Activated naive CD4-positive, alpha-beta T cell treated with anti-CD3 and anti-CD28 coated beads for 36 hours (primary cell): Measurements from ENCODE around the gene PPFIBP1. TPM values are rescaled to one million over a fixed set of nuclear protein-coding genes. Genes with fewer than 3 reads are reported as not detected.

Experiments used
- CTCF ChIA-PET: fragments of 350-600 bp; sonication (Branson Sonifier 250); formaldehyde crosslinking; loops from one replicate; lab custom pipeline; 2021; ENCODE audit warnings: antibody characterized with exemption; lab: Charles Lee
- DNase-seq: peaks from one replicate; pipeline ENCODE4 v3.0.0-alpha.2; 2020
- H3K27ac Mint-ChIP-seq: one replicate; pipeline ENCODE4 v1.8.0; 2021; ENCODE audit warnings: mild to moderate bottlenecking, mixed read lengths
- H3K27me3 Mint-ChIP-seq: one replicate; pipeline ENCODE4 v1.8.0; 2021; ENCODE audit warnings: low read depth, mixed read lengths
- H3K36me3 Mint-ChIP-seq: one replicate; pipeline ENCODE4 v1.8.0; 2021; ENCODE audit warnings: low read depth, mixed read lengths
- H3K4me1 Mint-ChIP-seq: one replicate; pipeline ENCODE4 v1.8.0; 2021; ENCODE audit warnings: low read depth, mixed read lengths
- H3K4me3 Mint-ChIP-seq: one replicate; pipeline ENCODE4 v1.8.0; 2021; ENCODE audit warnings: mild to moderate bottlenecking, moderate library complexity, mixed read lengths
- H3K9me3 Mint-ChIP-seq: one replicate; pipeline ENCODE4 v1.8.0; 2021; ENCODE audit warnings: mixed read lengths
- intact Hi-C: fragments of 100-400 bp; cut with micrococcal nuclease; formaldehyde crosslinking; loops from one replicate; pipeline ENCODE4 v1.15.1; 2023
- total RNA-seq, 2 experiments: library from RNA; stranded (reverse); gene quantifications; one replicate each; pipeline ENCODE4 v1.2.3, GENCODE V29; 2021

PPFIBP1 gene
- total RNA-seq, 2 experiments from 2014 or later = 43.4 to 43.6 TPM

DNA sequence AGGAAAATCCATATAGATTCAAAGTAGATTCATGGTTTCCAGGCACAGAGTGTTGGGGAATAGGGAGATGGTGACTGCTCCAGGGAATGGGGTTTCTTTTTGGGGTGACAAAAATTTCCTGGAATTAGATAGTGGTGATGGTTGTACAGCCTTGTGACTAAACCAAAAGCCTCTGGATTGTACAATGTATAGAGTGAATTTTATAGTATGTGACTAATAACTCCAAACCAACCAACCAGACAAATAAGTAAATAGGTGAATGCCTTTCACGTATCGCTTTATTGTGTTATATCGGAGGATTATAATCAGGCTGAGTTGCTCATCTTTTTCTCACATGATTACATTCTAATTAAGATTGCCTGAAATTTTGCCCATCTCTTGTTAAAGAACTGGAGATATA is 24.6 kb upstream of the PPFIBP1 start:
- CTCF ChIA-PET = no interaction called here
- Mint-ChIP-seq H3K4me3 (no peak overlapping the region), H3K27ac (no peak overlapping the region), H3K4me1 (peaks cover 27% of the 10 kb centered on the region), H3K27me3 (peaks cover 18% of the 10 kb centered on the region), H3K9me3 (no peaks in the 10 kb centered on the region), H3K36me3 (no peaks in the 10 kb centered on the region)
- no peak for DNase-seq
- intact Hi-C loops = loop anchor here (2.0 kb wide), 1 partner anchor 127 kb away; no protein-coding TSS in a partner anchor

DNA sequence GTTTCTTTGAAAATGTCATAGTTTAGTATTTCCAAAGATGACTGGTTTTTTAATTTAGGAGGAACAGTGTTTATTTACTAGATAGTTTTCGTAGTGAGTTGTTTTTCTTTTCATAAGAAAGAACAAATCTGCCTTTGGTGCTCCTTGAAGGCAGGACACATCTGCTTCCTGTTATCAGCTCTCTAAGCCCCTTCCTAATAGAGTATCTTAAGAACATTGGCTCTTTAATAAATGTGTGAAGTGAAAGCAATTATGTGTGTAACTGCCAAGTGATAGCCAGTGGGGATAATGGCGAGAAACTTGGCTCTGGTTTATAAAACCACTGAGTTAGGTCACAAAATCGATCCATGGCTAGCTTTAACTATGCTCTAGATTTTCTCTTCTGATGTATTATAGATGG is 23.5 kb upstream of the PPFIBP1 start:
- CTCF ChIA-PET = no interaction called here
- DNase-seq = no peak
- no peak overlapping the region for H3K27ac Mint-ChIP-seq
- no peaks in the 10 kb centered on the region for H3K36me3 Mint-ChIP-seq
- H3K9me3 Mint-ChIP-seq = no peaks in the 10 kb centered on the region
- intact Hi-C loops = no loop called here
- peaks cover 18% of the 10 kb centered on the region for H3K27me3 Mint-ChIP-seq
- no peak overlapping the region for H3K4me3 Mint-ChIP-seq
- H3K4me1 Mint-ChIP-seq = peaks cover 27% of the 10 kb centered on the region

DNA sequence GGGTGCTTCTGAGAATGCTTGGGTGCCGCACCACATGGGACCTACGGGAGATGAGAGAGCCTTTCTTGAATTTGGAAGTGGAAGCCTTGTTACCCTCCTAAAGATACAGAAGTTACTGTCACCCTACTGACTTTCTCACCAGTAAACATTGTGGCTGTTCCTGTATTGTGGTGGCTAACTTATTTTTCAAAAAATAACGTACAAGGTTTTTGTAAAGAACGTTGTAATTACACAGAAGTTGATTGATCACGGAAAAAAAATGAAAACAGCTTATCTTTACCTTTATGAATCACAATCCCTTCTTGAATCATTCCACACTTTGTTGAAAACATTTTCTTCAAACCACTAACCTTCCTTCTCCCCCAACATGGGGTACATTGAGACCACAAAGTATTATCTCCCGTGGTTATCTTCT is 22.0 kb upstream of the PPFIBP1 start:
- Mint-ChIP-seq H3K36me3 (no peaks in the 10 kb centered on the region), H3K27me3 (peaks cover 13% of the 10 kb centered on the region), H3K4me1 (peaks cover 27% of the 10 kb centered on the region), H3K9me3 (no peaks in the 10 kb centered on the region), H3K27ac (no peak overlapping the region), H3K4me3 (no peak overlapping the region)
- CTCF ChIA-PET = interaction anchor here (1.4 to 2.0 kb wide), 2 partner anchors 21 to 68 kb away, joined by 3 to 6 read pairs; partner anchors contain the start of gene PPFIBP1
- peak; percentile 12 for DNase-seq
- intact Hi-C loops = no loop called here

DNA sequence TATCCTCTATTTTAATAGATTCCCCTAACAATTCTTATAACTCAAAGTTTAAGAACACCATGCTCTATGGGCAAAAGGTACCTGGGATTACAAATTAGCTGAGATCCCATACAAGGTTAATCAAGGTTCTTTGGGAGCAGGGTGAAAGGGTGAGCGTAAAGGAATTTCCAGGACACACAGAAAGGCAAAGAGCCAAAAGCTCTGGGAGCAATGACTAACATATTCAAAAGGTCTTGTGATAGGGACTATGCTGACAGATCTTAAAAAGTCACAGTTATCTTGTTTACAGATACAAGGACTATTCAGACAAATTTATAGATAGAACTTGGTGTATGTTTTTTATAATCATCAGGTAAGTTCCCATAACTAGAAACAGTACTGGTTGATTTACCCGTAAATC is 19.5 kb upstream of the PPFIBP1 start:
- Mint-ChIP-seq H3K4me1 (peaks cover 14% of the 10 kb centered on the region), H3K36me3 (no peaks in the 10 kb centered on the region), H3K4me3 (no peak overlapping the region), H3K27me3 (peaks cover 7% of the 10 kb centered on the region), H3K27ac (no peak overlapping the region), H3K9me3 (no peaks in the 10 kb centered on the region)
- CTCF ChIA-PET = interaction anchor here (1.1 kb wide), 1 partner anchor 148 kb away, joined by 4 read pairs; no protein-coding TSS in a partner anchor
- intact Hi-C loops = no loop called here
- DNase-seq = no peak

DNA sequence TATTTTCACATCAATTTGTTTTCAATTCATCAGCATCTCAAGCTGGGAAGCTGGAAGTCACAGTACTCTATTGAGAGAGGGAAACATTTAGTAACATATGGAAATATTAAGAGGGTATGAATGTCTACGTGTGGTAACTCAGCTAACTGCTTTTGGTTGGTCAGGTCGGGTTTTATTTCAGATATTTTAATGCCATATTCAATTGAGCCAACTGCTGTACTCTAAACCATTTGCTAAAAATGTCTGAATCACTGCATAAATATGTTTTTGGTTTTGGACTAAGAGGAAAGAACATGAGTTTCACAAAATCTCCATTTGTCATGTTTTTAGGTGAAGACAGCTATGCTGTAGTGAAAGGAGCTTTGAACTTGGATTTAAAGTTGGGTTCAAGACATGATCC is 18.9 kb upstream of the PPFIBP1 start:
- Mint-ChIP-seq H3K27me3 (peaks cover 4% of the 10 kb centered on the region), H3K4me3 (no peak overlapping the region), H3K4me1 (peaks cover 14% of the 10 kb centered on the region), H3K36me3 (no peaks in the 10 kb centered on the region), H3K9me3 (no peaks in the 10 kb centered on the region), H3K27ac (no peak overlapping the region)
- intact Hi-C loops = no loop called here
- no peak for DNase-seq
- CTCF ChIA-PET = interaction anchor here (0.6 to 1.1 kb wide), 4 partner anchors 43 to 148 kb away, joined by 3 to 5 read pairs (median 4); no protein-coding TSS in a partner anchor

DNA sequence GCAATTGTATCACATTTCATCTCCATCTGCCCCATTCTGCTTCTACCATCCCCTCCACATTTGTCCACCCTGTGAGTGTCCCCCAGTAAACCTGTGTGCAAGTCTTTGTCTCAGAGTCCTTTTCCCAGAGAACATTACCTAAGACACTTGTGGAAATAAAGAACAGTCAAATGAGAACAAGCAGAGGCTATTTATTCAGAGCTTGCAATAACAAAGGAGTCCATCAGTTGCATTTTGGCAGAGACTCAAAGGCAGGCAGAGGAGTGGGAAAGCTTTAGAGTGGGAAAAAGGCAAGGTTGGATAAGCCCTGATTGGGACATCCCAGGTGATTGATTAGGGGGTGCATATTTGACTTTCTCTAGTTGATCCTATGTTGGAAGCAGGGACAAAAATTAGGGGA is 18.2 kb upstream of the PPFIBP1 start:
- peaks cover 4% of the 10 kb centered on the region for H3K27me3 Mint-ChIP-seq
- DNase-seq = no peak
- H3K36me3 Mint-ChIP-seq = no peaks in the 10 kb centered on the region
- H3K9me3 Mint-ChIP-seq = no peaks in the 10 kb centered on the region
- intact Hi-C loops = no loop called here
- H3K27ac Mint-ChIP-seq = no peak overlapping the region
- H3K4me3 Mint-ChIP-seq = no peak overlapping the region
- CTCF ChIA-PET = interaction anchor here (0.6 to 0.9 kb wide), 3 partner anchors 44 to 141 kb away, joined by 3 to 5 read pairs (median 3); no protein-coding TSS in a partner anchor
- peaks cover 14% of the 10 kb centered on the region for H3K4me1 Mint-ChIP-seq

DNA sequence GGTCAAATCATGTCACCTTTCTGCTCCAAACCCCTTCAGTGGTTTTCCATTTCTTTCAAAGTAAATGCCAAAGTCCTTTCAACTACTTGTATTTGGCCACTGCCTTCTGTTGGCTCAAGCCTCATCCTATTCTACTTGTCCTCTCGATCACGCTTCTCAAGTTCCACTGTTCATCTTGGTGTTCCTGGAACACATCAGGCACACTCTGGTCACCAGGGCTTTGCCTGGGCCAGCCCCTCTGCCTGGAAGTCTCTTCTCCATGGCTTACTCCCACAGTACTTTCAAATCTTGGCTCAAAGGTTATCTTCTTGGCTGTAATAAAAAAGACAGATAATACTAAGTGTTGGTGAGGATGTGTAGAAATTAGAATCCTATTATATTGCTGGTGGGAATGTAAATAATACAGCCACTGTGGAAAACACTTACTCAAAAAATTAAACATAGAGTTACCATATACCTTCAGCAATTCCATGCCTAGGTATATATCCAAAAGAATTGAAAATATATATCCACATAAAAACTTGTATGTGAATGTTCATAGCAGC is 17.3 kb upstream of the PPFIBP1 start:
- H3K27ac Mint-ChIP-seq = no peak overlapping the region
- DNase-seq = no peak
- H3K4me1 Mint-ChIP-seq = peaks cover 10% of the 10 kb centered on the region
- intact Hi-C loops = no loop called here
- H3K27me3 Mint-ChIP-seq = peaks cover 8% of the 10 kb centered on the region
- H3K36me3 Mint-ChIP-seq = no peaks in the 10 kb centered on the region
- CTCF ChIA-PET = no interaction called here
- H3K4me3 Mint-ChIP-seq = no peak overlapping the region
- no peaks in the 10 kb centered on the region for H3K9me3 Mint-ChIP-seq

DNA sequence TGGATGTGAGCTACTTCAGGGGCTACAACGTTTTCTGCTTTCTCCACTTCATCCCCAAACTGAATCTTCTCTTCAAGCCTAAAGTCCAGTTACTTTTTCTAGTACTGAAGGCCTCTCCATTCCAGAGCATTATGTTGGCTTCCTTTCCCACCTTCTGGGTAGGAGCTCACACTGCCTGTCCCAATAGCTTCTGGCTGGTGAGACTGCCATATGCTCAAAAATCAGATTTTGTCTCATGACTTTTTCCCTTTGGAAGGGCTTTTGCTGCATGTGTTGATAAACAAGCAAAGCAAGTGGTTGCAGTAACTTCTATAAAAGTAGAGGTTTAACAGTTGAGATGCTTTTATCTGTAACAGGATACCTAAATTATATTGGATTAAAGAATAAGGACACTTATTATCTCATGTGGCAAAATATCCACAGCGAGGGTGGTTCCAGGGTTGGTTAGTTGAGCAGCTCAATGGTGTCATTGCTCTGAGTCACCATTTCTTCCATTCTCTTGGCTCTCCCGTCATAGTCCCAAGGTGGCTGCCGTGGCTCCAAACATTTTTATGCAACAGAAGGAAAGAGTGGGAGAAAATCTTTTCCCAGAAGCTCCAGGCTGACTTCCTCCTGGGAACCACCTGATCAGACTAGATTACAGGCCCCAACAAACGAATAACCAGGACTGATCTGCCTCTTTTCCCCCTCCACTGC is 15.1 kb upstream of the PPFIBP1 start:
- CTCF ChIA-PET = no interaction called here
- no peak overlapping the region for H3K27ac Mint-ChIP-seq
- H3K9me3 Mint-ChIP-seq = no peaks in the 10 kb centered on the region
- H3K27me3 Mint-ChIP-seq = peaks cover 5% of the 10 kb centered on the region
- no peaks in the 10 kb centered on the region for H3K4me1 Mint-ChIP-seq
- H3K4me3 Mint-ChIP-seq = no peak overlapping the region
- intact Hi-C loops = no loop called here
- no peaks in the 10 kb centered on the region for H3K36me3 Mint-ChIP-seq
- no peak for DNase-seq

DNA sequence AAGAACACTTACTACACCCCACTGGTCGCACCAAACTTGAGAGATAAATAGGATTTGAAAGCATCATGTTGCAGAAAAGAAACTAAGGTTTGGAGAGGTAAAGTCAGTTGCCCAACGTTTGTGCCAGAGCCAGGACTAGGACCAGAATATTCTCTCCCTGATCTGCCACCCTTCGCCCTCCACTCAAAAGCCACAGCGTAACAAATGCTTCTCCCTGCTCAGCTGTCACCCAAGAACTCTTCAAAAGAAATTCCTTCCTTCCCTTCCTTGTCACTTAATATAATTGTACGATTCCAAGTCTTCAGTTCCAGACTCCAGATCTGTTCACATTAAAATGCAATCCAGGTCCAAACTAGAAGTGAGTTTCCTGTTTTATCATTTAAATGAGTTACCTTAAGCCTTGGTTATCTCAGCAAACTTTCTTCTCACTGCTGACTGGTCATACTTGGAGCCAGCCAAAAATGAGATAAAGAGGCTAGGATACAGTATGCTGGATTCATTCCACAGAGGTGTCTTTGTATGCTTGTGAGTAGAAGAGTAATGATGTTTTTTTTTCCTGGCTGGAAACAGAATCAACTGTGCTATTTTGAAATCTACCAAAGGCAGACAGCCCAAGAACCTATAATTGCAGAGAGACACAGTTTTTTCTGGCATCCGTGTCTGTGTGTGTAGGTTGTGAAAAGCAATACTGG is 12.8 kb upstream of the PPFIBP1 start:
- DNase-seq = no peak
- no peak overlapping the region for H3K4me3 Mint-ChIP-seq
- no peaks in the 10 kb centered on the region for H3K9me3 Mint-ChIP-seq
- H3K4me1 Mint-ChIP-seq = no peaks in the 10 kb centered on the region
- CTCF ChIA-PET = no interaction called here
- H3K27ac Mint-ChIP-seq = no peak overlapping the region
- H3K36me3 Mint-ChIP-seq = no peaks in the 10 kb centered on the region
- peaks cover 5% of the 10 kb centered on the region for H3K27me3 Mint-ChIP-seq
- intact Hi-C loops = no loop called here

DNA sequence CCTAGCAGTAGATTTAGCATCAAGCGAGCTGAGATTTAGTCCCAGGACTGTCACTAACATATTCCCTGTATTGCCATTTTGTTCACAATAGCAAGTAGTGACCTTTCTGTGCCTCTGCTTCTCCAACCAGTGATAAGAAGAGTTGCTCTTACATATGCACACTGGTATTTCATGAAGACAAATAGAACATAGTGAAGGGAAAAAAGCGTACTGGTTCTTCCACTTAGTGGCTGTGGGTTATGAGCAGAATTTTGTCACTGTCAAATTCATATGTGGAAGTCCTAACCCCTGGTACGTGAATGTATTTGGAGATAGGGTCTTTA is 12.3 kb upstream of the PPFIBP1 start:
- Mint-ChIP-seq H3K27me3 (peaks cover 8% of the 10 kb centered on the region), H3K4me3 (no peak overlapping the region), H3K36me3 (no peaks in the 10 kb centered on the region), H3K27ac (no peak overlapping the region), H3K9me3 (no peaks in the 10 kb centered on the region), H3K4me1 (no peaks in the 10 kb centered on the region)
- CTCF ChIA-PET = no interaction called here
- DNase-seq = no peak
- intact Hi-C loops = no loop called here

DNA sequence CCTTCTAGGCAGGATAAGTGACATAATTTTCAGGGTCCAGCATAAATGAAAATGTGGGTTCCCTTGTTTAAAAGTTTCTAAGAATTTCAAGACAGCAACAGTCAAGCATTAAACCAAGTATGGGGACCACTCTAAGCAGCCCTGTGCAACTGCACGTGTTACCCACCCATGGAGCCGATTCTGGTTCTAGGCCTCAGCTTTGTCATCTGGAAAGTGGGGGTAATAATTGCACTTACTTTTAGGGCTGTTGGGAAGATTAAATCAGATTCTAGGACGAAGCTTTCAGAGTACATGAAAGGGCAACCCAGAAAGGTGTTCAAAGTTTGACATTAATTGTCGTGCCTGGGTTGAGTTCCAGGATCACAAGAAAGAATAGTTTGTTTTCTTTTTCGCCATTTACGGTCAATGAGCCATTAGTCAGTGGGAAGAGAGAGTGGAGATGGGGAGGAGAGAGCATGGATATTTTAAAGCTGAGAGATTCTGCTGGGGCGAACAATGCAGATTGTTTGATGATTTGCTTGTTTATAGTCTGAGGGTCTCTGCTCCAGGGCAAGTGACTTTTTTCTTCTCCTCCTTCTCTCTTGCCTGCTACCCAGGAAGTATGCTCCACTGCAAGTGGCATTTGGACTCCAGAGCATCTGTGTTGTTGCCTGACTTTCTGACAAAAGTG is 10.7 kb upstream of the PPFIBP1 start:
- intact Hi-C loops = no loop called here
- Mint-ChIP-seq H3K27ac (no peak overlapping the region), H3K4me1 (no peaks in the 10 kb centered on the region), H3K36me3 (no peaks in the 10 kb centered on the region), H3K9me3 (no peaks in the 10 kb centered on the region), H3K4me3 (no peak overlapping the region), H3K27me3 (peaks cover 8% of the 10 kb centered on the region)
- CTCF ChIA-PET = no interaction called here
- no peak for DNase-seq

DNA sequence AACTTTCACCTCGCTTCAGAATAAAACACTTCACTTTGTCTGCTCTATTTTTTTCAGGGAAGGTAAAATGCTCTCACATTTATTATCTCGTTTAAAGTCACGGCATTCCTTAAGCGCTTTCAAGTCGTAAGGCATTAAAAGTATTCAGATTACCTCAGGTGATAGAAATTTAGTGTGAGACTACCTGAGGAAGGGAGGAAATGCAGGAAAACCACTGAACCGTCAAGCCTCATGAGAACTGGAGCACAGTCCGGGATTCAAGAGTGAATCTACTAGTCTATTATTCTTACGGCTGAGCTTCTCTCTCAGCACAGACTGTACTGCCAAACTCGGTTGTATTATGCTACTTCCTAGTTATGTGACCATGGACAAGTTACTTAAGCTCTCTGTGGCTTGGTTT is 8.3 kb upstream of the PPFIBP1 start:
- Mint-ChIP-seq H3K27ac (no peak overlapping the region), H3K9me3 (no peaks in the 10 kb centered on the region), H3K4me1 (no peaks in the 10 kb centered on the region), H3K4me3 (no peak overlapping the region), H3K27me3 (peaks cover 10% of the 10 kb centered on the region), H3K36me3 (no peaks in the 10 kb centered on the region)
- intact Hi-C loops = no loop called here
- CTCF ChIA-PET = interaction anchor here (0.7 kb wide), 1 partner anchor 147 kb away, joined by 3 read pairs; no protein-coding TSS in a partner anchor
- DNase-seq = no peak
